B cell (primary cell): ENCODE results near the gene LELP1. TPM values are rescaled to one million over a fixed set of nuclear protein-coding genes. Genes with fewer than 3 reads are reported as not detected.

Experiments used
- ATAC-seq: fragments of 200-7000 bp; cut with Tn5 transposase; one replicate; pipeline ENCODE4 v1.10.0; 2021; ENCODE audit warnings: low read depth, mild to moderate bottlenecking, moderate number of reproducible peaks, moderate library complexity
- CTCF ChIA-PET: fragments of 350-600 bp; sonication (Branson Sonifier 250); formaldehyde crosslinking; loops from one replicate; lab custom pipeline; 2021; ENCODE audit warnings: antibody characterized with exemption, inconsistent platforms; lab: Charles Lee
- POLR2A ChIA-PET: fragments of 350-600 bp; sonication (Branson Sonifier 250); formaldehyde crosslinking; loops from one replicate; lab custom pipeline; 2021; ENCODE audit warnings: antibody characterized with exemption; lab: Charles Lee
- DNase-seq: peaks from one replicate; pipeline ENCODE4 v3.0.0; 2013
- H2AFZ ChIP-seq: 2 replicates; pipeline ENCODE4 v1.6.1; 2012; ENCODE audit warnings: mild to moderate bottlenecking, low read depth, low read length; ENCODE audit not compliant: insufficient read depth, poor library complexity, severe bottlenecking
- H3K27ac ChIP-seq, 2 donors: 1 replicate in 1 of 2; 2 replicates in 1 of 2; pipeline ENCODE4 v1.5.1; 2012 to 2013; ENCODE audit warnings: low read length in 2 of 2, mild to moderate bottlenecking in 2 of 2, moderate library complexity in 1 of 2
- H3K27me3 ChIP-seq, 4 experiments: fragments of 200-600 bp in 1 of 4; sonication (generic) in 1 of 4; replicated peaks in 1 of 4; 1 replicate in 2 of 4; 2 replicates in 2 of 4; pipeline versions ENCODE4 v1.6.1 to v1.7.0; 2013 to 2016; ENCODE audit warnings: low read length in 3 of 4, mild to moderate bottlenecking in 2 of 4, mixed read lengths in 1 of 4, moderate library complexity in 1 of 4; ENCODE audit not compliant: insufficient read depth in 4 of 4, control insufficient read depth in 3 of 4; ENCODE audit errors: control extremely low read depth in 1 of 4
- H3K36me3 ChIP-seq, 2 experiments: replicated peaks in 1 of 2; 1 replicate in 1 of 2; 2 replicates in 1 of 2; pipeline versions ENCODE4 v1.6.1 to v1.7.1; 2013; ENCODE audit warnings: low read length in 1 of 2; ENCODE audit not compliant: insufficient read depth in 2 of 2, control insufficient read depth in 1 of 2; ENCODE audit errors: control extremely low read depth in 1 of 2, extremely low read depth in 1 of 2
- H3K4me1 ChIP-seq, 2 donors: fragments of 200-600 bp in 1 of 2; sonication (generic) in 1 of 2; 1 replicate in 1 of 2; 2 replicates in 1 of 2; pipeline versions ENCODE4 v1.5.1 to v1.6.1; 2013 to 2017; ENCODE audit warnings: low read length in 2 of 2; ENCODE audit not compliant: control insufficient read depth in 2 of 2, insufficient read depth in 2 of 2
- H3K4me2 ChIP-seq: replicated peaks from 2 replicates; pipeline ENCODE3; 2012; ENCODE audit warnings: mild to moderate bottlenecking, low read depth, low read length; ENCODE audit not compliant: poor library complexity, severe bottlenecking
- H3K4me3 ChIP-seq, 5 experiments: fragments of 200-600 bp in 1 of 5; sonication (generic) in 1 of 5; 1 replicate in 3 of 5; 2 replicates in 2 of 5; pipeline versions ENCODE4 v1.5.1 to v1.7.0; 2011 to 2016; ENCODE audit warnings: low read length in 4 of 5, mild to moderate bottlenecking in 4 of 5, low read depth in 2 of 5, control low read depth in 1 of 5, moderate library complexity in 1 of 5; ENCODE audit not compliant: insufficient read depth in 1 of 5; ENCODE audit errors: control extremely low read depth in 1 of 5, extremely low read depth in 1 of 5
- H3K79me2 ChIP-seq: fragments of 200-600 bp; sonication (generic); one replicate; pipeline ENCODE4 v1.6.0; 2016; ENCODE audit warnings: low read length; ENCODE audit not compliant: control insufficient read depth, insufficient read depth
- H3K9ac ChIP-seq: fragments of 200-600 bp; sonication (generic); 2 replicates; pipeline ENCODE4 v1.6.1; 2017; ENCODE audit warnings: mild to moderate bottlenecking, low read length, moderate library complexity
- H3K9me3 ChIP-seq, 3 donors: one replicate each; pipeline versions ENCODE4 v1.6.1 to v1.7.1; 2013; ENCODE audit warnings: low read length in 2 of 3; ENCODE audit not compliant: control insufficient read depth in 2 of 3, insufficient read depth in 1 of 3; ENCODE audit errors: control extremely low read depth in 1 of 3
- H4K20me1 ChIP-seq: 2 replicates; pipeline ENCODE4 v1.6.0; 2012; ENCODE audit warnings: mild to moderate bottlenecking, low read length; ENCODE audit not compliant: insufficient read depth, control insufficient read depth, poor library complexity, severe bottlenecking
- H3K27ac Mint-ChIP-seq: one replicate; pipeline ENCODE4 v1.8.0; 2021; ENCODE audit warnings: mixed read lengths
- H3K27me3 Mint-ChIP-seq: one replicate; pipeline ENCODE4 v1.8.0; 2021; ENCODE audit warnings: mixed read lengths
- H3K4me1 Mint-ChIP-seq: one replicate; pipeline ENCODE4 v1.8.0; 2021; ENCODE audit warnings: mixed read lengths
- H3K4me3 Mint-ChIP-seq: one replicate; pipeline ENCODE4 v1.8.0; 2021; ENCODE audit warnings: mixed read lengths
- H3K9me3 Mint-ChIP-seq: one replicate; pipeline ENCODE4 v1.8.0; 2022; ENCODE audit warnings: mixed read lengths; ENCODE audit not compliant: insufficient read depth
- EZH2 ChIP-seq: IDR thresholded peaks from 2 replicates; pipeline ENCODE4 v1.6.1; 2012; ENCODE audit warnings: borderline replicate concordance, low read depth, mild to moderate bottlenecking, moderate library complexity, low read length; ENCODE audit not compliant: insufficient read depth, poor library complexity, severe bottlenecking
- WGBS: methylation state at CpG from one replicate; pipeline ENCODE4 v1.1.5; 2013; ENCODE audit warnings: missing lambda C conversion rate; ENCODE audit not compliant: insufficient coverage; 5-methylcytosine and 5-hydroxymethylcytosine counted together
- intact Hi-C: fragments of 100-400 bp; cut with micrococcal nuclease; formaldehyde crosslinking; loops from one replicate; pipeline ENCODE4 v1.10.0; 2022
- polyA plus RNA-seq: library from polyadenylated mRNA; depleted of rRNA; stranded (reverse); fragments of >200 nt; gene quantifications from 2 replicates; pipeline ENCODE4 v1.2.3, GENCODE V29; 2012
- total RNA-seq, 2 donors: library from RNA; stranded (reverse); fragments of 120-200 nt in 1 of 2; gene quantifications; 1 replicate in 1 of 2; 2 replicates in 1 of 2; pipeline versions ENCODE4 v1.2.3 to v1.2.4, GENCODE V29; 2013 to 2022
- TF ChIP-seq, protein P1 (sequence below): fragments of 200-600 bp; IDR thresholded peaks from one replicate; pipeline ENCODE4 v1.8.0; 2022; ENCODE audit warnings: antibody characterized with exemption, mild to moderate bottlenecking

LELP1 gene
- total and polyA plus RNA-seq, 2 donors (not counting 1 experiment from before 2014, with no cell fraction given), result not detected

GRCh38 chr1:153217744-153218416 is 14.7 kb downstream of the LELP1 start:
- no peak overlapping the region for H3K9ac ChIP-seq
- H3K4me1 ChIP-seq, result no peaks in the 10 kb centered on the region
- no peaks in the 10 kb centered on the region for H3K36me3 ChIP-seq
- Mint-ChIP-seq H3K9me3 (no peaks in the 10 kb centered on the region), H3K27ac (no peak overlapping the region), H3K27me3 (peaks cover 28% of the 10 kb centered on the region), H3K4me3 (no peak overlapping the region), H3K4me1 (no peaks in the 10 kb centered on the region)
- no peak for TF ChIP-seq EZH2
- TF ChIP-seq, protein P1, sequence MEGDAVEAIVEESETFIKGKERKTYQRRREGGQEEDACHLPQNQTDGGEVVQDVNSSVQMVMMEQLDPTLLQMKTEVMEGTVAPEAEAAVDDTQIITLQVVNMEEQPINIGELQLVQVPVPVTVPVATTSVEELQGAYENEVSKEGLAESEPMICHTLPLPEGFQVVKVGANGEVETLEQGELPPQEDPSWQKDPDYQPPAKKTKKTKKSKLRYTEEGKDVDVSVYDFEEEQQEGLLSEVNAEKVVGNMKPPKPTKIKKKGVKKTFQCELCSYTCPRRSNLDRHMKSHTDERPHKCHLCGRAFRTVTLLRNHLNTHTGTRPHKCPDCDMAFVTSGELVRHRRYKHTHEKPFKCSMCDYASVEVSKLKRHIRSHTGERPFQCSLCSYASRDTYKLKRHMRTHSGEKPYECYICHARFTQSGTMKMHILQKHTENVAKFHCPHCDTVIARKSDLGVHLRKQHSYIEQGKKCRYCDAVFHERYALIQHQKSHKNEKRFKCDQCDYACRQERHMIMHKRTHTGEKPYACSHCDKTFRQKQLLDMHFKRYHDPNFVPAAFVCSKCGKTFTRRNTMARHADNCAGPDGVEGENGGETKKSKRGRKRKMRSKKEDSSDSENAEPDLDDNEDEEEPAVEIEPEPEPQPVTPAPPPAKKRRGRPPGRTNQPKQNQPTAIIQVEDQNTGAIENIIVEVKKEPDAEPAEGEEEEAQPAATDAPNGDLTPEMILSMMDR, result no peak
- no peak overlapping the region for H3K4me2 ChIP-seq
- no peaks in the 10 kb centered on the region for H3K79me2 ChIP-seq
- H3K27ac ChIP-seq, result no peak overlapping the region
- ATAC-seq (no peak), DNase-seq (no peak)
- H3K27me3 ChIP-seq, result peaks cover 0 to 14% (median 3%) of the 10 kb centered on the region in 4 experiments
- ChIA-PET CTCF (no interaction called here), POLR2A (no interaction called here)
- no peaks in the 10 kb centered on the region for H3K9me3 ChIP-seq
- intact Hi-C loops, result no loop called here
- no peaks in the 10 kb centered on the region for H4K20me1 ChIP-seq
- WGBS, result 60% methylated on average over 2 of the region's 2 CpGs
- no peak overlapping the region for H3K4me3 ChIP-seq
- H2AFZ ChIP-seq, result no peak overlapping the region

GRCh38 chr1:153220606-153221303 is 17.5 kb downstream of the LELP1 start:
- Histone ChIP-seq H3K36me3 (no peaks in the 10 kb centered on the region), H3K9ac (no peak overlapping the region), H3K4me2 (no peak overlapping the region), H3K4me1 (no peaks in the 10 kb centered on the region), H3K27me3 (peaks cover 0 to 19% (median 3%) of the 10 kb centered on the region in 4 experiments), H3K9me3 (no peaks in the 10 kb centered on the region), H2AFZ (no peak overlapping the region), H3K79me2 (no peaks in the 10 kb centered on the region), H3K4me3 (no peak overlapping the region), H4K20me1 (no peaks in the 10 kb centered on the region), H3K27ac (no peak overlapping the region)
- H3K27ac Mint-ChIP-seq, result no peak overlapping the region
- no peaks in the 10 kb centered on the region for H3K9me3 Mint-ChIP-seq
- ChIA-PET CTCF (interaction anchor here (0.9 to 2.5 kb wide), 5 partner anchors 9 to 60 kb away, joined by 3 to 15 read pairs (median 3); partner anchors contain the start of gene LELP1), POLR2A (no interaction called here)
- 52% methylated on average over 5 of the region's 6 CpGs for WGBS
- ATAC-seq, result no peak
- no peak for DNase-seq
- no peak for TF ChIP-seq EZH2
- TF ChIP-seq, protein P1, result no peak
- H3K4me3 Mint-ChIP-seq, result no peak overlapping the region
- H3K27me3 Mint-ChIP-seq, result peaks cover 28% of the 10 kb centered on the region
- intact Hi-C loops, result no loop called here
- no peaks in the 10 kb centered on the region for H3K4me1 Mint-ChIP-seq
